Panc1 (cell line): Measurements from ENCODE around the gene HS1BP3.

Source experiments
- POLR2AphosphoS5 ChIP-seq: IDR thresholded peaks from 2 replicates; pipeline ENCODE4 v1.6.1; 2012; ENCODE audit warnings: mild to moderate bottlenecking, low read depth, low read length, moderate library complexity
- SIN3A ChIP-seq: IDR thresholded peaks from 2 replicates; pipeline ENCODE4 v1.6.1; 2012; ENCODE audit warnings: low read depth, mild to moderate bottlenecking, low read length, moderate library complexity, borderline replicate concordance; ENCODE audit not compliant: insufficient read depth
- TCF7L2 ChIP-seq: IDR thresholded peaks from 2 replicates; pipeline ENCODE4 v1.6.1; 2011; ENCODE audit warnings: mild to moderate bottlenecking, low read depth, low read length, inconsistent platforms
- TF ChIP-seq, protein P1 (sequence below): fragments of 450-650 bp; IDR thresholded peaks from 2 replicates; pipeline ENCODE4 v1.5.1; 2017; ENCODE audit warnings: mild to moderate bottlenecking
- TF ChIP-seq, protein P2 (sequence below), 2 experiments: IDR thresholded peaks; 2 replicates each; pipeline ENCODE4 v1.6.1; 2011 to 2012; ENCODE audit warnings: low read depth in 2 of 2, control low read depth in 1 of 2, low read length in 1 of 2, mild to moderate bottlenecking in 1 of 2, moderate library complexity in 1 of 2; ENCODE audit not compliant: insufficient read depth in 1 of 2

DNA sequence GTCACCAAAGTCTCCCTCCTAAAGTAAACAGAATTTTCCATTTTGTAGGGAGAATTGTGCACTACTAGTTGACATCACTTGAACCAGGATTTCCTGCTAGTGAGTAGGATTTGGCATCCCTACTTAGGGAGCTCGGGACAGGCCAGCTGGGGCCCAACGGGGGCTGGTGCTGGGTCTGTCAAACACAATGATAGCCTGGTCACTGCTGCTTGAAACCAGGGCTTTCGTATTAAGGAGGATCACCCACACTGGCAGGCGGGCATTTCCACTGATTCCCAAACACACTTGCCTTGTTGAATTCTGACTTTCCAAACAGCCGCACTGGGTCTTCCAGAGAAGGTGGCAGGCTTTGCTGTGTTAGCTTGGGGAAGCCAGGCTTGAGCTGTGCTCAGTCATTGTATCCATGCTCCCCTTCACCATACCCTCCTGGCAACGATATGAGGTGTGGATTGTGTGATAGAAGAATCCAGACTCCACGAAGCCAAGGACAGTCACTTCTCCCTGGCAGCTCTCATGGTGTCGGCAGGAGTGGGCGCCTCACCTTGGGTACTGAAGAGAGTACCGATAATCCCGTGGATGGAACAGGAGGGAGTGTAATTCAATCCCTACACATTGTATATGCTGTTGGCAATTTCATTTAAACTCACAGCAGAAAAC lies 23.5 kb upstream of the HS1BP3 start:
- TF ChIP-seq, protein P1, sequence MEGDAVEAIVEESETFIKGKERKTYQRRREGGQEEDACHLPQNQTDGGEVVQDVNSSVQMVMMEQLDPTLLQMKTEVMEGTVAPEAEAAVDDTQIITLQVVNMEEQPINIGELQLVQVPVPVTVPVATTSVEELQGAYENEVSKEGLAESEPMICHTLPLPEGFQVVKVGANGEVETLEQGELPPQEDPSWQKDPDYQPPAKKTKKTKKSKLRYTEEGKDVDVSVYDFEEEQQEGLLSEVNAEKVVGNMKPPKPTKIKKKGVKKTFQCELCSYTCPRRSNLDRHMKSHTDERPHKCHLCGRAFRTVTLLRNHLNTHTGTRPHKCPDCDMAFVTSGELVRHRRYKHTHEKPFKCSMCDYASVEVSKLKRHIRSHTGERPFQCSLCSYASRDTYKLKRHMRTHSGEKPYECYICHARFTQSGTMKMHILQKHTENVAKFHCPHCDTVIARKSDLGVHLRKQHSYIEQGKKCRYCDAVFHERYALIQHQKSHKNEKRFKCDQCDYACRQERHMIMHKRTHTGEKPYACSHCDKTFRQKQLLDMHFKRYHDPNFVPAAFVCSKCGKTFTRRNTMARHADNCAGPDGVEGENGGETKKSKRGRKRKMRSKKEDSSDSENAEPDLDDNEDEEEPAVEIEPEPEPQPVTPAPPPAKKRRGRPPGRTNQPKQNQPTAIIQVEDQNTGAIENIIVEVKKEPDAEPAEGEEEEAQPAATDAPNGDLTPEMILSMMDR, result no peak
- TF ChIP-seq, protein P2, sequence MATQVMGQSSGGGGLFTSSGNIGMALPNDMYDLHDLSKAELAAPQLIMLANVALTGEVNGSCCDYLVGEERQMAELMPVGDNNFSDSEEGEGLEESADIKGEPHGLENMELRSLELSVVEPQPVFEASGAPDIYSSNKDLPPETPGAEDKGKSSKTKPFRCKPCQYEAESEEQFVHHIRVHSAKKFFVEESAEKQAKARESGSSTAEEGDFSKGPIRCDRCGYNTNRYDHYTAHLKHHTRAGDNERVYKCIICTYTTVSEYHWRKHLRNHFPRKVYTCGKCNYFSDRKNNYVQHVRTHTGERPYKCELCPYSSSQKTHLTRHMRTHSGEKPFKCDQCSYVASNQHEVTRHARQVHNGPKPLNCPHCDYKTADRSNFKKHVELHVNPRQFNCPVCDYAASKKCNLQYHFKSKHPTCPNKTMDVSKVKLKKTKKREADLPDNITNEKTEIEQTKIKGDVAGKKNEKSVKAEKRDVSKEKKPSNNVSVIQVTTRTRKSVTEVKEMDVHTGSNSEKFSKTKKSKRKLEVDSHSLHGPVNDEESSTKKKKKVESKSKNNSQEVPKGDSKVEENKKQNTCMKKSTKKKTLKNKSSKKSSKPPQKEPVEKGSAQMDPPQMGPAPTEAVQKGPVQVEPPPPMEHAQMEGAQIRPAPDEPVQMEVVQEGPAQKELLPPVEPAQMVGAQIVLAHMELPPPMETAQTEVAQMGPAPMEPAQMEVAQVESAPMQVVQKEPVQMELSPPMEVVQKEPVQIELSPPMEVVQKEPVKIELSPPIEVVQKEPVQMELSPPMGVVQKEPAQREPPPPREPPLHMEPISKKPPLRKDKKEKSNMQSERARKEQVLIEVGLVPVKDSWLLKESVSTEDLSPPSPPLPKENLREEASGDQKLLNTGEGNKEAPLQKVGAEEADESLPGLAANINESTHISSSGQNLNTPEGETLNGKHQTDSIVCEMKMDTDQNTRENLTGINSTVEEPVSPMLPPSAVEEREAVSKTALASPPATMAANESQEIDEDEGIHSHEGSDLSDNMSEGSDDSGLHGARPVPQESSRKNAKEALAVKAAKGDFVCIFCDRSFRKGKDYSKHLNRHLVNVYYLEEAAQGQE (IDR thresholded peaks at IDR 0.05; ENCODE audit: insufficient read depth in 1 of 2, low read depth in 2 of 2, low read length in 1 of 2), result no peak
- TF ChIP-seq POLR2AphosphoS5 (no peak), TCF7L2 (no peak), SIN3A (no peak)
